Right lobe of liver (tissue), 4 donors: Measurements from ENCODE around the gene KIAA1143.

Source experiments
- POLR2A ChIP-seq: fragments of 450-650 bp; IDR thresholded peaks from one replicate; pipeline ENCODE4 v1.6.1; 2017; ENCODE audit warnings: antibody characterized with exemption, mild to moderate bottlenecking
- TF ChIP-seq, protein P1 (sequence below), 4 donors: fragments of 200-600 bp in 3 of 4; fragments of 450-650 bp in 1 of 4; IDR thresholded peaks; one replicate each; pipeline versions ENCODE4 v1.5.1 to v1.8.0; 2016 to 2022; ENCODE audit warnings: antibody characterized with exemption in 4 of 4, mild to moderate bottlenecking in 2 of 4
- donor health status: DM: no; HTN: no; CAD: no.
- donor health status: DM: no; HTN: no; CAD: no.
- donor health status: DM: no; HTN: yes; CAD: no.

- TF ChIP-seq, protein P1, sequence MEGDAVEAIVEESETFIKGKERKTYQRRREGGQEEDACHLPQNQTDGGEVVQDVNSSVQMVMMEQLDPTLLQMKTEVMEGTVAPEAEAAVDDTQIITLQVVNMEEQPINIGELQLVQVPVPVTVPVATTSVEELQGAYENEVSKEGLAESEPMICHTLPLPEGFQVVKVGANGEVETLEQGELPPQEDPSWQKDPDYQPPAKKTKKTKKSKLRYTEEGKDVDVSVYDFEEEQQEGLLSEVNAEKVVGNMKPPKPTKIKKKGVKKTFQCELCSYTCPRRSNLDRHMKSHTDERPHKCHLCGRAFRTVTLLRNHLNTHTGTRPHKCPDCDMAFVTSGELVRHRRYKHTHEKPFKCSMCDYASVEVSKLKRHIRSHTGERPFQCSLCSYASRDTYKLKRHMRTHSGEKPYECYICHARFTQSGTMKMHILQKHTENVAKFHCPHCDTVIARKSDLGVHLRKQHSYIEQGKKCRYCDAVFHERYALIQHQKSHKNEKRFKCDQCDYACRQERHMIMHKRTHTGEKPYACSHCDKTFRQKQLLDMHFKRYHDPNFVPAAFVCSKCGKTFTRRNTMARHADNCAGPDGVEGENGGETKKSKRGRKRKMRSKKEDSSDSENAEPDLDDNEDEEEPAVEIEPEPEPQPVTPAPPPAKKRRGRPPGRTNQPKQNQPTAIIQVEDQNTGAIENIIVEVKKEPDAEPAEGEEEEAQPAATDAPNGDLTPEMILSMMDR (IDR thresholded peaks at IDR 0.05): no peak
- TF ChIP-seq POLR2A: no peak
Measured at GRCh38 chr3:44764248-44764647, 2.8 kb upstream of the KIAA1143 start.
